ENCODE measurements around the gene OTOA.

- TF ChIP-seq CTCF (IDR thresholded peaks at IDR 0.05; ENCODE audit: low read length) (no peak), EZH2 (IDR thresholded peaks at IDR 0.05; ENCODE audit: borderline replicate concordance, low read length) (no peak)
Observed at GRCh38 chr16:21652453-21652852, 11.3 kb upstream of the OTOA start, which contains the start of gene IGSF6.

Measured in OCI-LY1 (cell line).